Spinal cord (tissue), 10 donors: Measurements from ENCODE around the gene GRID1. TPM values are rescaled to one million over a fixed set of nuclear protein-coding genes. Genes with fewer than 3 reads are reported as not detected.
"Not testable (repeated sequence)": the region's sequence is repeated elsewhere in the genome, so short reads cannot be mapped to it uniquely, and the experiment has no call there.

Source experiments
- DNase-seq, 6 donors: peaks; one replicate each; pipeline versions ENCODE4 v3.0.0 to v3.0.0-alpha.2; 2013 to 2015; ENCODE audit warnings: low spot score in 6 of 6, low read depth in 4 of 6
- H3K27ac ChIP-seq: one replicate; pipeline ENCODE4 v1.5.1; 2013; ENCODE audit warnings: low read depth, low read length, control low read depth
- H3K27me3 ChIP-seq: one replicate; pipeline ENCODE4 v1.6.1; 2013; ENCODE audit warnings: low read length; ENCODE audit not compliant: control insufficient read depth, insufficient read depth
- H3K36me3 ChIP-seq: one replicate; pipeline ENCODE4 v1.6.1; 2013; ENCODE audit warnings: low read length; ENCODE audit not compliant: control insufficient read depth, insufficient read depth
- H3K4me1 ChIP-seq: one replicate; pipeline ENCODE4 v1.6.1; 2013; ENCODE audit warnings: low read length; ENCODE audit not compliant: control insufficient read depth, insufficient read depth
- H3K4me3 ChIP-seq: one replicate; pipeline ENCODE4 v1.5.1; 2013; ENCODE audit warnings: low read depth, low read length, control low read depth
- H3K9me3 ChIP-seq: one replicate; pipeline ENCODE4 v1.6.1; 2013; ENCODE audit warnings: low read length; ENCODE audit not compliant: control insufficient read depth, insufficient read depth
- WGBS: methylation state at CpG from one replicate; pipeline ENCODE4 v1.1.5; 2013; ENCODE audit warnings: missing lambda C conversion rate; ENCODE audit not compliant: insufficient coverage; 5-methylcytosine and 5-hydroxymethylcytosine counted together
- polyA plus RNA-seq, 2 donors: library from polyadenylated mRNA; unstranded; fragments of 120-200 nt; gene quantifications; one replicate each; pipeline ENCODE4 v1.2.1, GENCODE V29; 2013; ENCODE audit not compliant: insufficient read length in 2 of 2
- total RNA-seq, 2 donors: library from RNA; depleted of rRNA in 1 of 2; stranded (reverse); fragments of 120-200 nt in 1 of 2; fragments of >200 nt in 1 of 2; gene quantifications; one replicate each; pipeline versions ENCODE4 v1.2.3 to v1.2.4, GENCODE V29; 2013 to 2014
- donor health status: healthy.

GRID1 gene
- total and polyA plus RNA-seq, 4 donors = 7.6 to 30.1 (median 22.2) TPM

DNA sequence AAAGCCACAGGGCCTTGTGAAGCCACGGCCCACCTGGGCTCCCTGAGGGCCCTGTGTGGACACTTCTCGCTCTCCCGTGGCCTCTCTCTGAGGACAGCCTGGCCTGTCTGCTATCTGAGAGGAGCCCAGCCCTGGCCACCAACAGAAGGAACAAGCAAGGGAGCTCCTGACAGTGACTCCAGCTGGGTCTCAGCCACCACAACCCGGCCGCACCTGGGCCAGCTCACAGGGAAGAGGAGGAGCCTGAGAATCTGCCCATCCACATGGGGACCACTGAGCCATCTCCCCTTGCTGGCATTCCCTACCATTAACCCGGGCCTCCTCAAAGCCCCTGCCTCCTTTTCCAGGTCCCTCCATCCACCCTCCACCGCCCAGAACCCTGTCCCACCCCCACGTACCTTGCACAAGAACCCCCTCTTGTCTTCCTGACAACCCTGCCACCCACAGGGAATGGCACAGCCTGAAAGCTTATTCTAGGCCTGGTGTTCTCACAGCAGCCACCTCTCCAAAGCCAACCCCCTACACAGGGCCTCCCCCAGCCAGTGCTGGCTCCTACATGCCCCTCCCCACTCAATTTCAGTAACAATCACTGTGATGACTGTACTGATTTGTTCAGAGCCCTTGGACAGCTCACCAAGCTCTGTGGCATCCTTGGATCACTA lies 120.2 kb downstream of the GRID1 start:
- H3K27me3 ChIP-seq = no peaks in the 10 kb centered on the region
- peaks cover 23% of the 10 kb centered on the region for H3K4me1 ChIP-seq
- no peak overlapping the region for H3K4me3 ChIP-seq
- H3K36me3 ChIP-seq = peaks cover 2% of the 10 kb centered on the region
- no peaks in the 10 kb centered on the region for H3K9me3 ChIP-seq
- 90% methylated on average over 8 of the region's 8 CpGs for WGBS
- H3K27ac ChIP-seq = no peak overlapping the region
- DNase-seq = no peak

DNA sequence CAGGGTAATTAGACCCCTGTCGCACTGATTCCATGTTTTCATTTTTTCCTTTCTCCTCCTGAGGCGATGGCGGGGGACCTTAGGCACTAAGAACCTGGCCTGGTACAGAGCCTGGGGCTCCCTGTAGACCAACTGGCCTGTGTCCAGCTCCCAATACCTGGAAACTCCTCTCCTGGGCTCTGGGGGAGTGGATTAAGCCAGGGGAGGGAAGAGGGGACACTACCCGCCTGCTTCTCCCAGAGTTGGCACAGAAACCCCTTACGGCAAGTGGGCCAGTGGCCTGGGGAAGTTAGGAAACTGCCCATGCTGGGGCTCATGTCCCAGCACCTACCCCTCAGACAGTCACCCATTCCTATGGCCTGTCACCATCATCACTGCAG lies 121.6 kb downstream of the GRID1 start:
- H3K9me3 ChIP-seq = no peaks in the 10 kb centered on the region
- H3K27ac ChIP-seq = no peak overlapping the region
- no peak for DNase-seq
- 61% methylated on average over 2 of the region's 5 CpGs for WGBS
- H3K36me3 ChIP-seq = peaks cover 2% of the 10 kb centered on the region
- H3K4me1 ChIP-seq = peaks cover 23% of the 10 kb centered on the region
- no peak overlapping the region for H3K4me3 ChIP-seq
- no peaks in the 10 kb centered on the region for H3K27me3 ChIP-seq

DNA sequence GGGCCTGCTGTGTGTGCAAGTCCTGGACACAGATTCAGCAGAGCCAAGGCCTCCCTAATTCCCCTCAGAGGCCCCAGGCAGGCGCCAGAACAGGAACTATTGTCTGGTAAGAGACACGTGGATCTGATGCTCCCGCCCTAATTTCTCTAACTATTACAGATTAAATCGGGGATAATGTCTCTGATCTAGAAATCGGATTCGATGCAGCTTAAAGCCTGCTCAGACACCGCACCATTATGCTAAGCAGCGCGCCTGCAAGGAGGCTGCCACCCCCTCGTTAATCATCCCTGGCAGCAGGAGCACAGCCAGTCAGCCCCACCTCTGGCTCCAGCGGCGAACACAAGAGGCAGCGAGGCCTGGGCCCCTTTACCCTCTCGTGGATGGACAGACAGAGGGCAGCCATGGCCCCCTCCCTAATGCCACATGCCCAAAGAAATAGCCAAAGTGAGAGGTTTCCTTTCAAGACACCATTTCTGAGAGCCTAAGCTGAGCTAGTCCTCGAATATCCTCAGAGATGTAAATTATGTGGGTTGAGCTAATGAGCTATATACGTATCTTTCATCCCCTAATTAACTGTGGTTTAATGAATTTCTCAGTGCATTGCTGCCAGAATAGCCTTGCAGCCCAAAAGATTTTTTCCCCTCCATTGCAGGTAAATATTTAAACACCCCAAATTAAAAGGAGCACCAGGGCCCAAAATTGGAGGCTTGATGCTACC lies 122.1 kb downstream of the GRID1 start:
- no peaks in the 10 kb centered on the region for H3K9me3 ChIP-seq
- peak in 2 of 6 donors; percentile 50 to 85 for DNase-seq
- H3K4me3 ChIP-seq = no peak overlapping the region
- H3K27me3 ChIP-seq = no peaks in the 10 kb centered on the region
- 12% methylated on average over 11 of the region's 16 CpGs for WGBS
- peaks cover 2% of the 10 kb centered on the region for H3K36me3 ChIP-seq
- H3K27ac ChIP-seq = no peak overlapping the region
- peaks cover 23% of the 10 kb centered on the region for H3K4me1 ChIP-seq

DNA sequence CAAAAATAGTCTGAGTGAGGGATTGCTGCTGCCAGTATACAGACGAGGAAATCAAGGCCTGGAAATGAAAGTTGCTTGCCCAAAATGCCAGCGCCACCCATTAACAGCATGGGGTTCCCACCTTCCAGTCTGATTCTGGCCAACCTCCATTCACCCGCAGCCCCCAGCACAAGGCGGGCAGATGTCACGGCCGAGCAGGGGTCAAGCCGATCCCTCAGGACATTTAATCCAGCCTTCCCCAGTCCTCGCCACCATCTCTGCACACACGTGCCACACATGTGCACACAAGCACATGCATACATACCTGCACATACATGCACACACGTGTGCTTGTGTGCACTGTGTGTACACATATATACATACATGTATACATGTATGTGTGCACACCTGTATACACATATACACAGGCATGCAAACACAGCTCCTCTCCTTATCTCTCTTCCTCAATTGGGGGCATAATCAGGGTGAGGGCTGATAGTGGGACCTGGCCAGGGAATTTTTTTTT lies 122.9 kb downstream of the GRID1 start:
- no peak for DNase-seq
- Histone ChIP-seq H3K27ac (no peak overlapping the region), H3K4me1 (peaks cover 23% of the 10 kb centered on the region), H3K9me3 (no peaks in the 10 kb centered on the region), H3K4me3 (no peak overlapping the region), H3K27me3 (no peaks in the 10 kb centered on the region), H3K36me3 (peaks cover 2% of the 10 kb centered on the region)
- 80% methylated on average over 7 of the region's 10 CpGs for WGBS

DNA sequence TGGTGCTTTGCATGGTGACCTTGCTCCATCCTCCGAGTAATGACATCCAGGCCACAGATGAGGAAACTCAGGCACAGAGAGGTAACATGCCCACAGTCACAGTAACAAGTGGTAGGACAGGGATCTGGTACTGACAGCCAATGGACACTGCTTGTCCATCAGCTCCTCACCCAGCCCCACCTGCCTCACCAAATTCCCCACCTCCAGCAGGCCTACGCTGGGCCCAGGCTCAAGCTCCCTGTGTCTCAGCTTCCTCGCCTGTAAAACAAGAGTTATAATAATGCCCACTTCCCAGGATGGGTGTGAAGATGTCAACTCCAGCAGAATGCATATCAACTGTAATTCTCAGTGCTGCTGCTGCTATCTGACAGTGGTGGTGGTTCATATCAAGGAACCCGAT lies 123.8 kb downstream of the GRID1 start:
- WGBS = 95% methylated on average over 4 of the region's 4 CpGs
- no peak overlapping the region for H3K27ac ChIP-seq

DNA sequence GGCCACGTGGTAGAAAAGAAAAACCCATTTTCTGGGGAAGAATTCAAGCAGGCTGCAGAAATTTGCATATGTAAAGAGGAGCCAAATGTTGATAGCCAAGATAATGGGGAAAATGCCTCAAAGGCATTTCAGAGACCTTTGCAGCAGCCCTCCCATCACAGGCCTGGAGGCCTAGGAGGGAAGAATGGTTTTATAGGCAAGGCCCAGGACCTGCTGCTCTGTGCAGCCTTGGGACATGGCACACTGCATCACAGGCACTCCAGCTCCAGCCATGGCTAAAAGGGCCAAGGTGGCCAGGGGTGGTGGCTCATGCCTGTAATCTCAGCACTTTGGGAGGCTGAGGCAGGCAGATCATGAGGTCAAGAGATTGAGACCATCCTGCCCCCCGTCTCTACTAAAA lies 128.5 kb downstream of the GRID1 start:
- H3K9me3 ChIP-seq, H3K27ac ChIP-seq, H3K27me3 ChIP-seq, DNase-seq, H3K4me3 ChIP-seq, H3K36me3 ChIP-seq: not testable (repeated sequence)
- 45% methylated on average over 1 of the region's 2 CpGs for WGBS
- peaks cover 19% of the 10 kb centered on the region for H3K4me1 ChIP-seq

More for the DNA sequence above, 123.8 kb downstream of the GRID1 start:
- H3K27me3 ChIP-seq = no peaks in the 10 kb centered on the region
- peaks cover 2% of the 10 kb centered on the region for H3K9me3 ChIP-seq
- peaks cover 2% of the 10 kb centered on the region for H3K36me3 ChIP-seq
- peaks cover 23% of the 10 kb centered on the region for H3K4me1 ChIP-seq
- no peak overlapping the region for H3K4me3 ChIP-seq
- DNase-seq = no peak

DNA sequence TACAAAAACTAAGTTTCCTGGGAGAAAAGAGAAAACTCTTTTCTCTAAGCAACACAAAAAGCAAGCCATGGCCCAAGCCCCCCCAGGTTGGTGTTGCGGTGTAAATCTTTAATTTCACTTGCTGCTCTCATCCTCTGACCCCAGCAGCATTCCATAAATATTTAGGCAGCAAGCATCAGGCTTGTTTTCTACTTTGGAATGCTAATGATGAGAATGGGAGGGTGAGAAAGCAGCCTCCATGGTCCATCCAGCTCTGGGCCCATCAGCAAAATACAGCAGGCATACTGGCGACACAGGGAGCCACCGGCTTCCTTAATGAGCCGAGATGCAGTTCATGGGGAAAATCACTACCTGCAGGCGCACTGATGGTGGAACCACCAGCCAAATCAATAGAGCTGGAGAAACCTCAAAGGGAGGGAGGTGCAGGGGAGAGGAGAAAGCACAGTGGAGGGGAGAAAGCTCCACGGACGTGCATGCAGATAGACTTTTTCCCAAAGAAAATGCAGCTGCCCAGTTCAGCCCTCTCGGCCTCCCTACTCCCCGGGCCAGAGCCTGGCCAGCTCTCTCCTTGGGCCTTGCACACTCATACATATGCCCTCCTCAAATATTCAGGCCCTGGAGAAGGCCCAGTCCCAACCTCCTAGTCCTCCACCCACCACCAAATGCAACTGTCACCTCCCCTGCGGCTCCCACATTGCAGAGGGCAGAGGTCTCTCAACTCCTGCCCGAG lies 131.9 kb downstream of the GRID1 start:
- DNase-seq = peak in 1 of 6 donors; percentile 51
- Histone ChIP-seq H3K27ac (no peak overlapping the region), H3K4me3 (no peak overlapping the region), H3K9me3 (peaks cover 2% of the 10 kb centered on the region), H3K36me3 (no peaks in the 10 kb centered on the region), H3K4me1 (peaks cover 32% of the 10 kb centered on the region), H3K27me3 (no peaks in the 10 kb centered on the region)
- WGBS = 50% methylated on average over 8 of the region's 11 CpGs

DNA sequence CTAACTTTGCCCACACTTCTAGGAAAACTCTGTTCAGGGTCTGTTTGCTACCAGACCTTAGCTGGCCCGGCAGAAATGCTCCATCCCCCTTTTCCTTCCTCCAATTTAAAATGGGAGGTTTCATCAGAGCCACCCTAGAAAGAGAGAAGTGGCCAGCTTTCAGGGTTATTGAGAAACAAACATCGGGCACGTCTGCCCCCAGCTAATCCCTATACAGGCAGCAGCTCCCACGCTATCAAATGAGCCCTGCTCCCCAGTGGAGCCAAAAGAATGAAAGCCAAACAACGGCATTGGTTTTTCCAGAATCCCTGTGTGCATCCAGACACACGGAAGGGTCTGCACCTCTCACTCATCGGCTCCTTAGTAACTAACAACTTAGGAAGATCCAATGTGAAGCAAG lies 132.5 kb downstream of the GRID1 start:
- DNase-seq = no peak
- H3K4me1 ChIP-seq = peaks cover 32% of the 10 kb centered on the region
- no peak overlapping the region for H3K27ac ChIP-seq
- peaks cover 2% of the 10 kb centered on the region for H3K9me3 ChIP-seq
- no peaks in the 10 kb centered on the region for H3K27me3 ChIP-seq
- no peaks in the 10 kb centered on the region for H3K36me3 ChIP-seq
- no peak overlapping the region for H3K4me3 ChIP-seq
- 41% methylated on average over 5 of the region's 7 CpGs for WGBS

DNA sequence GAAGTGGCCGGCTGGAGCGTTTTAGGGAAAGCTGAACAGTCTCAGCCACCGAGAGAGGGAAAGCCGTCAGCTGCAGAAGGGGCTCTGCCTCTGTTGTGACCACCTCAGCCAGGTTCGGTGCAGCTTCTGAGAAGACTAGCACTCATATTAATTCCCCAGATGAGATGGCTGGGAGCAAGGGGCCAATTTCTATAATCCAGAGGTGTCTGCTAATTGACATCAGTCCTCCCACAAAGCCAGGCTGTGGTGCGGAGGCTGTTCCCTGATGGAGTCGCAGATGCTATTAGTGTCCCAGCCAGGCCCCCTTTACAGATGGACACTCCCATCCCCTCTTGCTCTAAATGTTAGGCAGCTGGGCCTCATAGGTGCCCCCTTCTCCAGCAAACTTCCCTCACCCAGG lies 133.5 kb downstream of the GRID1 start:
- WGBS = 50% methylated on average over 7 of the region's 7 CpGs
- Histone ChIP-seq H3K4me3 (no peak overlapping the region), H3K36me3 (no peaks in the 10 kb centered on the region), H3K27ac (no peak overlapping the region), H3K9me3 (peaks cover 2% of the 10 kb centered on the region), H3K4me1 (peaks cover 36% of the 10 kb centered on the region), H3K27me3 (no peaks in the 10 kb centered on the region)
- DNase-seq = no peak
